GM18951 (cell line): ENCODE measurements around the gene COL23A1.
"Not testable (repeated sequence)": the region's sequence is repeated elsewhere in the genome, so short reads cannot be mapped to it uniquely, and the experiment has no call there.

Source experiments
- POLR2A ChIP-seq: IDR thresholded peaks from 4 replicates; pipeline ENCODE4 v1.6.1; 2011; ENCODE audit warnings: mild to moderate bottlenecking; ENCODE audit not compliant: insufficient read length, insufficient read depth; ENCODE audit errors: extremely low read depth
- in situ Hi-C: fragments of 300-500 bp; cut with MboI; formaldehyde crosslinking; loops from one replicate; pipeline ENCODE4 v1.12.0; 2022; ENCODE audit warnings: low sequenced_read_pairs, mixed read lengths, inconsistent platforms; ENCODE audit not compliant: unreplicated experiment

The COL23A1 gene

GRCh38 chr5:178206166-178207101 lies 383.8 kb downstream of the COL23A1 start:
- peak; percentile 20 for TF ChIP-seq POLR2A
- in situ Hi-C loops = no loop called here

GRCh38 chr5:178205749-178206047 lies 384.5 kb downstream of the COL23A1 start:
- TF ChIP-seq POLR2A = no peak
- in situ Hi-C loops = no loop called here

GRCh38 chr5:178204935-178205748 lies 385.1 kb downstream of the COL23A1 start:
- TF ChIP-seq POLR2A = peak; percentile 60

GRCh38 chr5:178204182-178204934 lies 385.8 kb downstream of the COL23A1 start, which contains the start of gene HNRNPAB:
HNRNPAB (plus strand) TSS chr5:178204533; CDS start chr5:178204838, 305 bp downstream.
- TF ChIP-seq POLR2A = peak; percentile 100
- in situ Hi-C loops = no loop called here

More at GRCh38 chr5:178204935-178205748, 385.1 kb downstream of the COL23A1 start:
- in situ Hi-C loops = no loop called here

- TF ChIP-seq POLR2A = no peak
- in situ Hi-C loops = no loop called here
Observed at GRCh38 chr5:178203670-178204181, 386.5 kb downstream of the COL23A1 start.

- in situ Hi-C loops = no loop called here
- no peak for TF ChIP-seq POLR2A
Observed at GRCh38 chr5:178202541-178202940, 387.7 kb downstream of the COL23A1 start.

- in situ Hi-C loops = no loop called here
Observed at GRCh38 chr5:178201927-178202235, 388.3 kb downstream of the COL23A1 start.

GRCh38 chr5:178201221-178201926 lies 388.8 kb downstream of the COL23A1 start:
- in situ Hi-C loops = no loop called here
- no peak for TF ChIP-seq POLR2A

More at GRCh38 chr5:178201927-178202235, 388.3 kb downstream of the COL23A1 start:
- no peak for TF ChIP-seq POLR2A

GRCh38 chr5:178199581-178200434 lies 390.4 kb downstream of the COL23A1 start:
- in situ Hi-C loops = no loop called here
- no peak for TF ChIP-seq POLR2A

- in situ Hi-C loops = no loop called here
- no peak for TF ChIP-seq POLR2A
Observed at GRCh38 chr5:178198706-178199105, 391.5 kb downstream of the COL23A1 start.

GRCh38 chr5:178198151-178198550 lies 392.0 kb downstream of the COL23A1 start:
- in situ Hi-C loops = not testable (repeated sequence)

- in situ Hi-C loops = no loop called here
- no peak for TF ChIP-seq POLR2A
Observed at GRCh38 chr5:178196986-178197385, 393.2 kb downstream of the COL23A1 start.
